MM.1S (cell line): ENCODE data around the gene THBS3.
A peak's percentile ranks its signal among the peaks of the same experiment; 100 is the strongest.

ENCODE experiments used
- DNase-seq: peaks from one replicate; pipeline ENCODE4 v3.0.0-alpha.2; 2015
- H2AFZ ChIP-seq: fragments of 300-600 bp; sonication (generic); 2 replicates; pipeline ENCODE4 v1.6.0; 2016; ENCODE audit warnings: antibody characterized with exemption, low read length
- H3F3A ChIP-seq: fragments of 300-600 bp; sonication (generic); 2 replicates; pipeline ENCODE4 v1.6.1; 2016; ENCODE audit warnings: mild to moderate bottlenecking, antibody characterized with exemption, low read length, moderate library complexity, mixed read lengths; ENCODE audit not compliant: insufficient read depth
- H3K27ac ChIP-seq: fragments of 300-600 bp; sonication (generic); 2 replicates; pipeline ENCODE4 v1.5.1; 2016; ENCODE audit warnings: mild to moderate bottlenecking, low read length
- H3K27me3 ChIP-seq: fragments of 300-600 bp; sonication (generic); replicated peaks from 2 replicates; pipeline ENCODE4 v1.6.0; 2016; ENCODE audit warnings: low read length; ENCODE audit not compliant: insufficient read depth
- H3K36me3 ChIP-seq: fragments of 300-600 bp; sonication (generic); replicated peaks from 2 replicates; pipeline ENCODE4 v1.6.1; 2016; ENCODE audit warnings: mild to moderate bottlenecking, low read length, mixed read lengths; ENCODE audit not compliant: insufficient read depth
- H3K4me1 ChIP-seq: fragments of 300-600 bp; sonication (generic); 2 replicates; pipeline ENCODE4 v1.6.1; 2016; ENCODE audit warnings: low read length, mixed read lengths
- H3K4me2 ChIP-seq: fragments of 300-600 bp; sonication (generic); 2 replicates; pipeline ENCODE4 v1.6.0; 2016; ENCODE audit warnings: low read depth, low read length
- H3K4me3 ChIP-seq: fragments of 300-600 bp; sonication (generic); 2 replicates; pipeline ENCODE4 v1.5.1; 2016; ENCODE audit warnings: low read length, mixed read lengths
- H3K79me2 ChIP-seq: fragments of 300-600 bp; sonication (generic); 2 replicates; pipeline ENCODE4 v1.6.1; 2016; ENCODE audit warnings: mixed run types, low read length, mixed read lengths
- H3K9ac ChIP-seq: fragments of 300-600 bp; sonication (generic); 2 replicates; pipeline ENCODE4 v1.6.1; 2016; ENCODE audit warnings: low read length, mixed read lengths
- H3K9me2 ChIP-seq: fragments of 300-600 bp; sonication (generic); replicated peaks from 2 replicates; pipeline ENCODE4 v1.6.1; 2016; ENCODE audit warnings: mild to moderate bottlenecking, low read length, mixed read lengths; ENCODE audit not compliant: insufficient read depth
- H3K9me3 ChIP-seq: fragments of 300-600 bp; sonication (generic); replicated peaks from 2 replicates; pipeline ENCODE4 v1.6.1; 2016; ENCODE audit warnings: mild to moderate bottlenecking, low read length, mixed read lengths; ENCODE audit not compliant: insufficient read depth
- H4K20me1 ChIP-seq: fragments of 300-600 bp; sonication (generic); 2 replicates; pipeline ENCODE4 v1.6.1; 2016; ENCODE audit warnings: mild to moderate bottlenecking, low read length, moderate library complexity, mixed read lengths; ENCODE audit not compliant: insufficient read depth
- EZH2 ChIP-seq: fragments of 300-600 bp; sonication (generic); optimal IDR thresholded peaks from 2 replicates; pipeline ENCODE3; 2017; ENCODE audit warnings: low read depth, mild to moderate bottlenecking, antibody characterized with exemption, low read length, mixed read lengths
- EZH2phosphoT487 ChIP-seq: fragments of 300-600 bp; sonication (generic); IDR thresholded peaks from 2 replicates; pipeline ENCODE4 v1.6.1; 2018; ENCODE audit warnings: antibody characterized with exemption, low read length
- TF ChIP-seq, protein P1 (sequence below): fragments of 300-600 bp; sonication (generic); IDR thresholded peaks from 2 replicates; pipeline ENCODE4 v1.5.1; 2016; ENCODE audit warnings: antibody characterized with exemption, low read length, mixed read lengths

Gene THBS3

DNA sequence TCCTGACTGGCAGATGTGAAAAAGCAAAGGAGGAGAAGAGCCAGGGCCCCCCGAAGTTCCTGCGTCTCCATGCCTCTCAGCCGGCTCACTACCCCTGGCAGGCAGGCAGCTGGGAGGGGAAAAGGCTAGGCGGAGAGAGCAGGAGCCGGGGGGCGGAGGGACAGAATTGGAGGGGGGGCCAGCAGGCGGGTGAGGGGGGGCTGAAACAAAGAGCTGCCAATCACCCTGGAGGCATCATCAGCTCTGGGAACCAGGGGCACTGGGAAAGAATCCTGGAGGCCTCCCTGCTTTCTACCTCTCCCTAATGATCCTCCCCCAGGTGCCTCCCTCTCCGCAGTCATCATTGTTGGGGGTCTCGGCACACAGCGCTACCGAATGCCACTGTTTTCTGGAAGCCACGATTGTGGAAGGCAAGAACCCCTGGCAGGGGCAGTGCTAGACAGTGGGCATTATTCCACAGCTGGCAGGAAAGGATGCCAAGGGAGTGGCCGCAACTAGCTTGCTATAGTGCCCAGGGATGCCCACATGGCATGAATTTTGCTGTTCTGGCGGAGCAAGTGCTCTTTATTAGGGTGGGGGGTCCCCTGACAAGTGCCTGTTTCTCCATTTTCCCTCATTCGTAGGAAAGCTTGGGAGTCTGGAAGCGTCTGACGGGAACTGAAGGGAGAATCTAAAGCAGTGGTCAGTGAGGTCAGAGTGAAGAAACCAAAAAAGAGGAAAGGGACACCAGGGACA lies at the start of gene THBS3:
TSS of gene THBS3 (minus strand) at position 92 of the 735 bp plus-strand sequence. CDS start at position 71, 21 bp downstream.
- H3K4me1 ChIP-seq = peaks cover 13% of the 10 kb centered on the region
- H3K9me2 ChIP-seq = no peaks in the 10 kb centered on the region
- DNase-seq = no peak
- peak within 1 kb of the TSS; percentile 92 for H2AFZ ChIP-seq
- H3K9ac ChIP-seq = peak within 1 kb of the TSS; percentile 100
- no peaks in the 10 kb centered on the region for H4K20me1 ChIP-seq
- no peaks in the 10 kb centered on the region for H3K36me3 ChIP-seq
- peaks cover 9% of the 10 kb centered on the region; the same call in 1 of the 2 replicates for H3K79me2 ChIP-seq
- TF ChIP-seq EZH2phosphoT487 = no peak
- TF ChIP-seq, protein P1, sequence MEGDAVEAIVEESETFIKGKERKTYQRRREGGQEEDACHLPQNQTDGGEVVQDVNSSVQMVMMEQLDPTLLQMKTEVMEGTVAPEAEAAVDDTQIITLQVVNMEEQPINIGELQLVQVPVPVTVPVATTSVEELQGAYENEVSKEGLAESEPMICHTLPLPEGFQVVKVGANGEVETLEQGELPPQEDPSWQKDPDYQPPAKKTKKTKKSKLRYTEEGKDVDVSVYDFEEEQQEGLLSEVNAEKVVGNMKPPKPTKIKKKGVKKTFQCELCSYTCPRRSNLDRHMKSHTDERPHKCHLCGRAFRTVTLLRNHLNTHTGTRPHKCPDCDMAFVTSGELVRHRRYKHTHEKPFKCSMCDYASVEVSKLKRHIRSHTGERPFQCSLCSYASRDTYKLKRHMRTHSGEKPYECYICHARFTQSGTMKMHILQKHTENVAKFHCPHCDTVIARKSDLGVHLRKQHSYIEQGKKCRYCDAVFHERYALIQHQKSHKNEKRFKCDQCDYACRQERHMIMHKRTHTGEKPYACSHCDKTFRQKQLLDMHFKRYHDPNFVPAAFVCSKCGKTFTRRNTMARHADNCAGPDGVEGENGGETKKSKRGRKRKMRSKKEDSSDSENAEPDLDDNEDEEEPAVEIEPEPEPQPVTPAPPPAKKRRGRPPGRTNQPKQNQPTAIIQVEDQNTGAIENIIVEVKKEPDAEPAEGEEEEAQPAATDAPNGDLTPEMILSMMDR = no peak
- TF ChIP-seq EZH2 = no peak
- H3F3A ChIP-seq = peaks cover 10% of the 10 kb centered on the region
- H3K4me2 ChIP-seq = peak within 1 kb of the TSS; percentile 86
- peak within 1 kb of the TSS; percentile 84 for H3K27ac ChIP-seq
- peak within 1 kb of the TSS; percentile 95 for H3K4me3 ChIP-seq
- H3K9me3 ChIP-seq = no peaks in the 10 kb centered on the region
- peaks cover 7% of the 10 kb centered on the region for H3K27me3 ChIP-seq

DNA sequence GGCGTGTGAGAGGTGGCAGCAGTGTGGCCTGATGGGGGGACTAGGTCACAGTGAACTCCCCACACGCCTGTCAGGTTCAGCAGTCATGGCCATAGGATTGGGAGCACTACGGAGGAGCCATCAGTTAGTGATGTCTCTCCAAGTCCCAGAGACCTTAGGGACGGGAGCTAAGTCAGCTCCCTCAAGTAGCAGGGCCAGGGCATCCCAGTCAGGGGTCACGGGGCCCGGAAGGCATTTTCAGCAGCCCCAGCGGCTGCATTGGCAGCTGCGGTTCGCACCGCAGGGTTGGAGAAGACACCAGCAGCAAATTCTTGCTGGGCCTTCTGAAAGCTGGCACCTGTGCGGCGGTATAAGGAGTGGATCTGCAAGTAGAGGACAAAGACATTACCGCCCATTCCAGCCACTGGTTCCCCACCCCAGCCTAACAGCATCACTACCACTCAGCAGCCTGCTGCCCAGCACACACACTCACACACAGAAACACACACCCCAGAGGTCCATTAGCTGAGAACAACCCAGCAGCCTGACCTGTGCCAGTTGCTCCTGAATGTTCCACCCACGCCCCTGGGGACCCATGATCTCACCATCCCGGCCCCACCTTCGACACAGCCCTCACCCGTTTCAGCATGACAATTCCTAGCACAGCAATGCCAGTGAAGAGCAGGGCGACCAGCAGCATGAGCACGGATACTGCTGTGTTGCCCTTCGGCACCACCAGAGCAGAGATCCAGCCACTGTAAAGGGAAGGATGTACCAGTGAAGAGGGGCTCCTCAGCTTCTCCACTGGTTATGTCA lies 48.6 kb upstream of the THBS3 start:
- TF ChIP-seq EZH2phosphoT487 (no peak), EZH2 (no peak)
- H4K20me1 ChIP-seq = no peaks in the 10 kb centered on the region
- no peak overlapping the region for H2AFZ ChIP-seq
- H3F3A ChIP-seq = peaks cover 16% of the 10 kb centered on the region
- H3K36me3 ChIP-seq = 0 out of 2 replicates have a peak, but pooled peaks cover 2% of the 10 kb centered on the region
- H3K9ac ChIP-seq = no peak overlapping the region
- H3K27ac ChIP-seq = no peak overlapping the region
- no peaks in the 10 kb centered on the region for H3K27me3 ChIP-seq
- peaks cover 24% of the 10 kb centered on the region for H3K79me2 ChIP-seq
- peaks cover 14% of the 10 kb centered on the region for H3K4me1 ChIP-seq
- no peaks in the 10 kb centered on the region for H3K9me3 ChIP-seq
- H3K4me2 ChIP-seq = peak overlapping the region; percentile 95; the same call in 1 of the 2 replicates
- DNase-seq = no peak
- no peak overlapping the region for H3K4me3 ChIP-seq
- no peaks in the 10 kb centered on the region for H3K9me2 ChIP-seq

DNA sequence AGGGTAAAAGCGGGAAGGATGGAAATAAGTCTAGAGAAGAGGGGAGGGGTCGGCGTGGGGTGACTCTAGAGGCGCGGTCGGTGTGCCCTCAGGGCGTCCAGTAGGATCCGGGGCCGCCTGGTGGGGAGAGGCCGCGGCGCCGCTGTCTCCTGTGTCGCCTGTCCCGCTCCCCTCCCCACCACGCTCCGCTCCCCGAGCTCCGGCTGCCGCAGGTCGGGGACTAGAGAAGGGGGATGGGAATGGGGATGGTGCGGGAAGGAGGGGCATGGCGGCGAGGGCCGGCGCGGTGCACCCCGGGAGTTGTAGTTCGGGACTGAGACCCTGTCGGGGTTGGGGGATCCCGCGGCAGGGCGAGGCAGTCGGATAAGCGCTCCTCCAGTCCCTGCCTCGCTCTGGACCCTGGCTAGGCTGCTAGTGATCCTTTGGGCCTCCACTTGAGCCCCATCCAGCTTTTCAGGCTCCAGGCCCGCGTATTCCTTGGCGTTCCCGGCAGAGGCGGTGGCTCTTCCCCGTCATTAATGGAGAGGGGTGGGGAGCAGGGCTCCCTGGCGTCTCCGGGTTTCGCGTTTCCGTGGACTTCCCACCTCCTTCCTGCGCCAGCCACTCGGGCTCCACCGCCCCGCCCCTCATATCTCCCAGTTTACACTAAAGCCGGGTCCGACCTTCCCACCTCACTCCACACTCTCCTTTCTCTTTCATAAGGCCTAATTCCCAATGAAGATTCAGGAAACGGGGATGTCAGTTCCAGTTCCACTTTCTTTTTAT lies 47.7 kb upstream of the THBS3 start, which contains the start of gene ENTREP3:
TSS of gene ENTREP3 (minus strand) at position 241 of the 765 bp plus-strand sequence. CDS start 606 bp downstream, outside the sequence.
- H3K4me1 ChIP-seq = peaks cover 11% of the 10 kb centered on the region
- H3F3A ChIP-seq = peaks cover 16% of the 10 kb centered on the region
- H3K9ac ChIP-seq = peak within 1 kb of the TSS; percentile 45
- peak within 1 kb of the TSS; percentile 84 for H2AFZ ChIP-seq
- no peak within 1 kb of the TSS for H3K27ac ChIP-seq
- H3K4me2 ChIP-seq = peak within 1 kb of the TSS; percentile 95
- H3K9me2 ChIP-seq = no peaks in the 10 kb centered on the region
- peak within 1 kb of the TSS; percentile 66 for H3K4me3 ChIP-seq
- peak; percentile 78 for DNase-seq
- no peaks in the 10 kb centered on the region for H3K27me3 ChIP-seq
- H3K36me3 ChIP-seq = 0 out of 2 replicates have a peak, but pooled peaks cover 2% of the 10 kb centered on the region
- no peak for TF ChIP-seq EZH2
- TF ChIP-seq, protein P1 = no peak
- no peaks in the 10 kb centered on the region for H4K20me1 ChIP-seq
- no peaks in the 10 kb centered on the region for H3K9me3 ChIP-seq
- peaks cover 16% of the 10 kb centered on the region for H3K79me2 ChIP-seq
